ENCODE measurements around the gene ATR. TPM values are rescaled to one million over a fixed set of nuclear protein-coding genes. Genes with fewer than 3 reads are reported as not detected.
"Not testable (repeated sequence)": the region's sequence is repeated elsewhere in the genome, so short reads cannot be mapped to it uniquely, and the experiment has no call there.

The ATR gene
- polyA plus RNA-seq, 6 donors from 2014 or later = 11.2 to 21.2 (median 16.9) TPM

- H3K27ac Mint-ChIP-seq = peak overlapping the region in 3 of 6 donors; percentile 23 to 43 (median 29)
- H3K4me1 Mint-ChIP-seq = no peaks in the 10 kb centered on the region
Measured at GRCh38 chr3:142418926-142419592, 159.5 kb downstream of the ATR start.

GRCh38 chr3:142417302-142417701 lies 161.2 kb downstream of the ATR start:
- Mint-ChIP-seq H3K4me1 (no peaks in the 10 kb centered on the region), H3K27ac (no peak overlapping the region), H3K4me3 (no peak overlapping the region), H3K9me3 (no peaks in the 10 kb centered on the region), H3K27me3 (no peaks in the 10 kb centered on the region), H3K36me3 (peaks cover 28 to 37% of the 10 kb centered on the region in 2 donors)
- ATAC-seq (ENCODE audit: low read depth in 2 of 2) (no peak), DNase-seq (no peak)

More at GRCh38 chr3:142418926-142419592, 159.5 kb downstream of the ATR start:
- ATAC-seq (ENCODE audit: low read depth in 2 of 2) = no peak
- H3K27me3 Mint-ChIP-seq = no peaks in the 10 kb centered on the region
- peaks cover 16 to 33% of the 10 kb centered on the region in 2 donors for H3K36me3 Mint-ChIP-seq
- no peak for DNase-seq
- H3K4me3 Mint-ChIP-seq = peak overlapping the region in 1 of 8 donors; percentile 35
- H3K9me3 Mint-ChIP-seq = no peaks in the 10 kb centered on the region

- ATAC-seq (ENCODE audit: low read depth in 2 of 2); H3K27me3 Mint-ChIP-seq; H3K27ac Mint-ChIP-seq; H3K9me3 Mint-ChIP-seq; H3K4me3 Mint-ChIP-seq; H3K4me1 Mint-ChIP-seq; DNase-seq: not testable (repeated sequence)
- peaks cover 32 to 52% of the 10 kb centered on the region in 2 donors for H3K36me3 Mint-ChIP-seq
Measured at GRCh38 chr3:142400537-142400936, 178.0 kb downstream of the ATR start.

Other genes with a start within 250 kb of the ATR start
- 10 to 100 TPM; 42.0 to 72.6 (median 65.9) TPM for gene XRN1, start 130.7 kb downstream of the ATR start, polyA plus RNA-seq (ENCODE audit: low read depth in 6 of 6)
- gene PLS1, start 17.7 kb upstream of the ATR start, polyA plus RNA-seq (ENCODE audit: low read depth in 6 of 6) = under 1 TPM in 5 of 6 donors, not detected in 1; 0.22 to 0.92 (median 0.44) TPM
- gene TRPC1, start 145.3 kb upstream of the ATR start, polyA plus RNA-seq (ENCODE audit: low read depth in 6 of 6) = 1 to 10 TPM in 1 of 6 donors, under 1 TPM in 4, not detected in 1; 0.25 to 1.1 (median 0.35) TPM

Data from naive B cell (primary cell).